GM18870 (cell line): ENCODE measurements around the gene CHKA.

Experiments
- ATAC-seq: cut with Tn5 transposase; IDR thresholded peaks from one replicate; pipeline ENCODE4 v1.9.1; 2021; ENCODE audit warnings: moderate library complexity; ENCODE audit not compliant: unreplicated experiment

Gene CHKA

GRCh38 chr11:68004551-68005335 lies 116.4 kb downstream of the CHKA start:
- no peak for ATAC-seq

- ATAC-seq, result no peak
Measured at GRCh38 chr11:68003846-68004550, 117.2 kb downstream of the CHKA start, which contains the start of gene UNC93B1. TSS of gene UNC93B1 (minus strand) at chr11:68004097. CDS start at chr11:68004043, 54 bp downstream.

DNA sequence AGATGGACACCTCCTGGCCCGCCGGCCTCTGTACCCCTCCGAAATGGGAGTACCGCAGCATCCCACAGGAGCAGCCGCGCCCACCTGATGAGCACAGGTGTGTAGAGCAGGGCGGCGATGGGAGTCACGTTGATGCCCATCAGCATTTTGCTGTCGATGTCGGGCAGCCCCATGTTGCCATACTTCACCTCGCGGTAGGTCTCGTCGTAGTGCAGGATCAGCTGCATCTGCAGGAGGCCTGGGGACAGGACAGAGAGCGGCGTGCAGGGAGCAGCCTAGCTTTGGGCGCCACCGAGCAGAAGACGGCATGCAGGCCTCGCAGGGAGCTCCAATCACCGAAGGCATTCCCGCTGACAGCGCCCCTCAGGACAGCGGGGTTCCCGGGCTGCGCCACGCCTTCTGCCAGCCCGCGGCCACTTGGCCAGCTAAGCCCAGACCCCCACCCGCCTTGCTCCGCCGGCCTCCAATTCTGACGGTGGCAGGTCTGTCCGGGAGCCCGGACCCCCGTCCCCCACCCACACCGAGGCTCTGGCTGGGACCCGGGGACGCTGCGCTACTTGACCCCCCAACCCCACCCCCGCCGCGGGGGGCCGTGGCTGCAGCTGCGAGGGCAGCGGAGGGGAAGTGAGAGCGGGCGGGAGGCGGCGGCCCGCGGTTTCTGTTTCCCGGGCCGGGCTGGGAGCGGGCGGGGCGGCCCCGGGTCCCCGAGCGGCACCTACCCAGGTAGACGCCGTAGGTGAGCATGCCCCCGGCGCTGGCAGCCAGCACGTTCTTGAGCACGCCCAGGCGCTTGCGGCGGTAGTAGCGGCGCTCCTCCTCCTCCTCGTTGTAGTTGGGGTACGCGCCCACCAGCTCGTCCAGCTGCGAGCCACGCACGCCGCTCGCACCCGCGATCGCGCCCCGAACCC lies 118.0 kb downstream of the CHKA start:
- no peak for ATAC-seq
